ENCODE data around the gene OGT. TPM values are rescaled to one million over a fixed set of nuclear protein-coding genes. Genes with fewer than 3 reads are reported as not detected.

Gene OGT
- total RNA-seq, 1 experiment from 2014 or later, result 130 TPM

GRCh38 chrX:71599965-71600364 is 67.1 kb downstream of the OGT start:
- no peaks in the 10 kb centered on the region for H3K27me3 ChIP-seq (replicated peaks; ENCODE audit: insufficient read depth, low read depth, low read length, poor library complexity)
- no peaks in the 10 kb centered on the region for H3K9me3 ChIP-seq (ENCODE audit: low read depth, low read length, poor library complexity, severe bottlenecking)
- H3K4me1 ChIP-seq (ENCODE audit: insufficient read depth, low read length, poor library complexity, severe bottlenecking), result no peaks in the 10 kb centered on the region
- BruUV-seq (replicated peaks), result no TSS peak
- intact Hi-C loops (cut with micrococcal nuclease; ENCODE audit: unreplicated experiment), result no loop called here
- H3K27ac ChIP-seq (ENCODE audit: low read depth, low read length, poor library complexity, severe bottlenecking), result no peak overlapping the region
- ChIA-PET POLR2A (ENCODE audit: low non-redundant PET) (interaction anchor here (0.7 kb wide), 1 partner anchor 282 kb away, joined by 8 read pairs; no protein-coding TSS in a partner anchor), CTCF (no interaction called here)
- no peaks in the 10 kb centered on the region for H3K36me3 ChIP-seq (ENCODE audit: insufficient read depth, low read length, poor library complexity, severe bottlenecking)
- DNase-seq (ENCODE audit: low spot score), result no peak
- no peak for TF ChIP-seq EZH2 (IDR thresholded peaks at IDR 0.05; ENCODE audit: borderline replicate concordance, low read depth, low read length, poor library complexity, severe bottlenecking)
- no peak for TF ChIP-seq CTCF (conservative IDR thresholded peaks at IDR 0.05; ENCODE audit: low read depth, low read length)
- no peak overlapping the region for H3K4me3 ChIP-seq (ENCODE audit: low read depth, low read length, poor library complexity, severe bottlenecking)

DNA sequence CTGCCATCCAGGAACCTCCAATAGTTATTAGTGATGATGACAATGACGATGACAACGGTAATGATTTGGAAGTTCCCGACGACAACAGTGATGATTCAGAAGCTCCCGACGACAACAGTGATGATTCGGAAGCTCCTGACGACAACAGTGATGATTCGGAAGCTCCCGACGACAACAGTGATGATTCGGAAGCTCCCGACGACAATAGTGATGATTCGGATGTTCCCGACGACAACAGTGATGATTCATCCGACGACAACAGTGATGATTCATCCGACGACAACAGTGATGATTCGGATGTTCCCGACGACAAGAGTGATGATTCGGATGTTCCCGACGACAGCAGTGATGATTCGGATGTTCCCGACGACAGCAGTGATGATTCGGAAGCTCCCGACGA is 70.7 kb downstream of the OGT start:
- Histone ChIP-seq H3K27ac (ENCODE audit: low read depth, low read length, poor library complexity, severe bottlenecking) (no peak overlapping the region), H3K4me3 (ENCODE audit: low read depth, low read length, poor library complexity, severe bottlenecking) (no peak overlapping the region), H3K9me3 (ENCODE audit: low read depth, low read length, poor library complexity, severe bottlenecking) (no peaks in the 10 kb centered on the region), H3K36me3 (ENCODE audit: insufficient read depth, low read length, poor library complexity, severe bottlenecking) (peaks cover 2% of the 10 kb centered on the region), H3K27me3 (replicated peaks; ENCODE audit: insufficient read depth, low read depth, low read length, poor library complexity) (no peaks in the 10 kb centered on the region), H3K4me1 (ENCODE audit: insufficient read depth, low read length, poor library complexity, severe bottlenecking) (no peaks in the 10 kb centered on the region)
- intact Hi-C loops (cut with micrococcal nuclease; ENCODE audit: unreplicated experiment), result no loop called here
- POLR2A ChIA-PET (ENCODE audit: low non-redundant PET), result no interaction called here
- TF ChIP-seq CTCF (conservative IDR thresholded peaks at IDR 0.05; ENCODE audit: low read depth, low read length) (no peak), EZH2 (IDR thresholded peaks at IDR 0.05; ENCODE audit: borderline replicate concordance, low read depth, low read length, poor library complexity, severe bottlenecking) (no peak)
- no peak for DNase-seq (ENCODE audit: low spot score)
- no TSS peak for BruUV-seq (replicated peaks)
- CTCF ChIA-PET, result no interaction called here

DNA sequence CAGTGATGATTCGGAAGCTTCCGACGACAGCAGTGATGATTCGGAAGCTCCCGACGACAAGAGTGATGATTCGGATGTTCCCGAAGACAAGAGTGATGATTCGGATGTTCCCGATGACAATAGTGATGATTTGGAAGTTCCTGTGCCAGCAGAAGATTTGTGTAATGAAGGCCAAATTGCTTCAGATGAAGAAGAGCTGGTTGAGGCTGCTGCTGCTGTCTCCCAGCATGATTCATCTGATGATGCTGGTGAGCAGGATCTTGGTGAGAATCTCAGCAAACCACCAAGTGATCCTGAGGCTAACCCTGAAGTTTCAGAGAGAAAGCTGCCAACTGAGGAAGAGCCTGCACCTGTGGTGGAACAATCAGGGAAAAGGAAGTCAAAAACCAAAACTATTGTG is 71.2 kb downstream of the OGT start:
- H3K36me3 ChIP-seq (ENCODE audit: insufficient read depth, low read length, poor library complexity, severe bottlenecking), result peaks cover 2% of the 10 kb centered on the region
- no TSS peak for BruUV-seq (replicated peaks)
- no peak for DNase-seq (ENCODE audit: low spot score)
- no peaks in the 10 kb centered on the region for H3K27me3 ChIP-seq (replicated peaks; ENCODE audit: insufficient read depth, low read depth, low read length, poor library complexity)
- no peak for TF ChIP-seq EZH2 (IDR thresholded peaks at IDR 0.05; ENCODE audit: borderline replicate concordance, low read depth, low read length, poor library complexity, severe bottlenecking)
- TF ChIP-seq CTCF (conservative IDR thresholded peaks at IDR 0.05; ENCODE audit: low read depth, low read length), result no peak
- ChIA-PET POLR2A (ENCODE audit: low non-redundant PET) (no interaction called here), CTCF (no interaction called here)
- no peak overlapping the region for H3K27ac ChIP-seq (ENCODE audit: low read depth, low read length, poor library complexity, severe bottlenecking)
- H3K4me1 ChIP-seq (ENCODE audit: insufficient read depth, low read length, poor library complexity, severe bottlenecking), result no peaks in the 10 kb centered on the region
- intact Hi-C loops (cut with micrococcal nuclease; ENCODE audit: unreplicated experiment), result no loop called here
- H3K4me3 ChIP-seq (ENCODE audit: low read depth, low read length, poor library complexity, severe bottlenecking), result no peak overlapping the region
- no peaks in the 10 kb centered on the region for H3K9me3 ChIP-seq (ENCODE audit: low read depth, low read length, poor library complexity, severe bottlenecking)
